WTC11 (cell line): ENCODE data around the gene WFS1.

Experiments
- ATF1 ChIP-seq: sonication (generic); formaldehyde crosslinking; IDR thresholded peaks from 2 replicates; pipeline ENCODE4 v1.8.1; 2023; ENCODE audit warnings: mild to moderate bottlenecking, moderate library complexity, missing genetic modification reagents
- ATF2 ChIP-seq: sonication (generic); formaldehyde crosslinking; IDR thresholded peaks from 2 replicates; pipeline ENCODE4 v1.8.1; 2022; ENCODE audit warnings: low read depth, missing genetic modification reagents, borderline replicate concordance
- ATF3 ChIP-seq: sonication (generic); formaldehyde crosslinking; conservative IDR thresholded peaks from 2 replicates; pipeline ENCODE4 v1.8.1; 2022; ENCODE audit warnings: mild to moderate bottlenecking, missing genetic modification reagents
- CTCF ChIP-seq: fragments of 200-600 bp; IDR thresholded peaks from 2 replicates; pipeline ENCODE4 v1.8.0; 2022; ENCODE audit warnings: antibody characterized with exemption
- E2F4 ChIP-seq: sonication (generic); formaldehyde crosslinking; IDR thresholded peaks from 2 replicates; pipeline ENCODE4 v1.8.1; 2022; ENCODE audit warnings: low read depth, mild to moderate bottlenecking, moderate library complexity, missing genetic modification reagents, borderline replicate concordance
- JUN ChIP-seq: sonication (generic); formaldehyde crosslinking; IDR thresholded peaks from 2 replicates; pipeline ENCODE4 v1.8.0; 2023; ENCODE audit warnings: mild to moderate bottlenecking, missing genetic modification reagents
- SMAD3 ChIP-seq: sonication (generic); formaldehyde crosslinking; IDR thresholded peaks from 2 replicates; pipeline ENCODE4 v1.8.0; 2022; ENCODE audit warnings: missing genetic modification reagents, mild to moderate bottlenecking, borderline replicate concordance
- ZNF263 ChIP-seq: sonication (generic); formaldehyde crosslinking; IDR thresholded peaks from 2 replicates; pipeline ENCODE4 v1.8.1; 2022; ENCODE audit warnings: low read depth, mild to moderate bottlenecking, moderate library complexity, missing genetic modification reagents

GRCh38 chr4:6333301-6334202, 63.9 kb downstream of the WFS1 start:
- TF ChIP-seq ZNF263 (CRISPR knock-in tag) (no peak), JUN (CRISPR knock-in tag) (no peak), SMAD3 (CRISPR knock-in tag) (no peak), ATF2 (CRISPR knock-in tag) (no peak), CTCF (peak; percentile 41; the same call in 1 of the 2 replicates), ATF3 (CRISPR knock-in tag) (no peak), ATF1 (CRISPR knock-in tag) (no peak), E2F4 (CRISPR knock-in tag) (no peak)
